ENCODE measurements around the gene DENND4C.
"Not testable (repeated sequence)": the region's sequence is repeated elsewhere in the genome, so short reads cannot be mapped to it uniquely, and the experiment has no call there.

The DENND4C gene

GRCh38 chr9:19378164-19378563 lies 147.7 kb downstream of the DENND4C start:
- DNase-seq = no peak

- no peak for DNase-seq
Measured at GRCh38 chr9:19378647-19379046, 148.2 kb downstream of the DENND4C start.

DNA sequence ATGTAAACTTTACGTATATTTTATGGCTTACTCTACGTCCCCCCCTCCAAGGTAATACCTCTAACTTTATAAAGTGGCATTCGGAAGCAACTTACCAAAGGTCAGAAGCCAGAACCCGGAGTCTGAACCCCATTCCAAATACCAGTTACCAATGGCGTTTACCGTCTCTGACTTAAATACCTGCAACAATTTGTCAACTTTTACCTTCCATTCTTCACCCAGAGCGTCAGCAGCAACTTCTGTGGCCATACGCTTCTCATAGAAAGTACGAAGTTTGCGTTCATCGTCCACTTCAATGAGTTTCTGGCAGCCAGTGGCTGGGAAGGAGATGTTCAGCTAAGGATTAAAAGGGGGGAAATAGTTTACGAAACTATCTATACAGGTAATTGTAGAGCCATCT lies 148.8 kb downstream of the DENND4C start:
- no peak for DNase-seq

- DNase-seq = no peak
Measured at GRCh38 chr9:19379697-19380046, 149.2 kb downstream of the DENND4C start.

DNA sequence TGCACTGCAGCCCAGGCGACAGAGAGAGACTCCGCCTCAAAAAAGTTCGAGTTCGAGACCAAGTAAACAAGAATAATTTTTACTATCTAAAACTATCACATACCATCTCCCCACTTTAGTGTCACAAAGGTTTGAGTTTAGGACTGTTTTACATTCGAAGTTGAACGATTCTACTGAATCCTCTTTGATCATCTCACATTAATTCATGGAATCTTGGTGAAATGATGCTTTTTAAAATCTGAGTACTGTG lies 150.3 kb downstream of the DENND4C start:
- DNase-seq = no peak

DNA sequence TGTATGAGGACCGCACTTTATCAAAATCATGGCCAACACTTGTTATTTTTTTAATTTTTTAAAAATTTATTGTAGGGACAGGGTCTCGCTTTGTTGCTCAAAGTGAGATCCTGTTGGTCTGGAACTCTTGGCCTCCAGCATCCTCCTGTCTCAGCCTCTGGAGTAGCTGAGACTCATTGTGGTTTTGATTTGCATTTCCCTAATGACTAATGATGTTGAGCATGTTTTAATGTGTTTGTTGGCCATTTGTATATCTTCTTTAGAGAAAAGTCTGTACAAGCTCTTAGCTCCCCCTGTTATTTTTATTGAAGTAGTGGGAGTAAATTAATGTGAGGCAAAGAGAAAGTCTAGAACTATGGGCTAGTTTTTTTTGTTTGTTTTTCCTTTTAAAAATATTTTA lies 151.2 kb downstream of the DENND4C start:
- DNase-seq = no peak

GRCh38 chr9:19385212-19385611 lies 154.7 kb downstream of the DENND4C start:
- not testable (repeated sequence) for DNase-seq

DNA sequence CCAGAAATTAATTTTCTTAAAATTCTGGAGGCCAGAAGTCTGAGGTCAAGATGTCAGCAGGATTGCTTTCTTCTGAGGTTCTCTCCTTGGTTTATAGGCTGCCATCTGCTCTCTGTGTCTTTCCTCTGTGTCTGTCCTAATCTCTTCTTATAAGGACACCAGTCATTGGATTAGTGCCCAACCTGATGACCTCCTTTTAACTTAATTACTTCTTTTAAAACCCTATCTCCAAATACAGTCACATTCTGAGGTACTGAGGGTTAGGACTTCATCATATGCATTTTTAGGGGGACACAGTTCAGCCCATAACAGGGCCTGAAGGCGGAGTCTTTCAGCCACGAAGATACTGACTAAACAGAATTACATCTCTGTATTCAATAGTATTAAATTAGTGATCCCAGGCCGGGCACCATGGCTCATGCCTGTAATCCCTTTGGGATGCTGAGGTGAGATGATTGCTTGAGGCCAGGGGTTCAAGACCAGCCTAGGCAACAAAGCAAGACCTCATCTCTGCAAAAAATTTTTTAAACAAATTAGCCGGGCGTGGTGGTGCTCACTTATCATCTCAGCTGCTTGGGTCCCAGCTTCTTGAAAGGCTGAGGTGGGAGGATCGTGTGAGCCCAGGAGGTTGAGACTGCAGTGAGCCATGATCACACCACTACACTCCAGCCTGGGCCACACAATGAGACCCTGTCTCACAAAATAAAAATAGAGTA lies 155.5 kb downstream of the DENND4C start:
- no peak for DNase-seq

DNA sequence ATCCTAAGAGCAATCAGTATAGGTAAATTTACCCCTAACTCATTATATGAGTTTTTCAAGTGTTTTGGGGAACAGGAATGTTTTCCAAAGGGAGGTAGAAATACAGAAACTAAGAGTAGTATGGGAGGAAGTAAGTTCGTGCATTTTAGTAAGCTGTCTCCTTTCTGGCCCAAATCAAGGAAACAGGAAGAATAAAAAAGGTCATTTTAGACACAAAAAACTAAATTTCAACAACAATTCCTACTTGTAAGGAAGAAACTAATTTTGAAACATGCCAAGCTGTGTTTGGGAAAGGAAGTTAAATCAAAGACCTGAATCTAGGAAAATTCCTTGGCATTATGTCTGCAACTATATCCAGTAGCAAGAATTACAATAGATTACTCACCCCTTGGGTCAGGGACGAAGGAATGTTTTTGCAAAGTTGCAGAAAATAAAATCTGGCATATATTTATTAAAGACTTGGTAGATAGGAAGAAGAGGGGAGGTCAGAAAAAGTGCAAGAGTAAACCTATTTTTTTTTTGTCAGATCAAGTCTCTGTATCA lies 156.1 kb downstream of the DENND4C start:
- no peak for DNase-seq

DNA sequence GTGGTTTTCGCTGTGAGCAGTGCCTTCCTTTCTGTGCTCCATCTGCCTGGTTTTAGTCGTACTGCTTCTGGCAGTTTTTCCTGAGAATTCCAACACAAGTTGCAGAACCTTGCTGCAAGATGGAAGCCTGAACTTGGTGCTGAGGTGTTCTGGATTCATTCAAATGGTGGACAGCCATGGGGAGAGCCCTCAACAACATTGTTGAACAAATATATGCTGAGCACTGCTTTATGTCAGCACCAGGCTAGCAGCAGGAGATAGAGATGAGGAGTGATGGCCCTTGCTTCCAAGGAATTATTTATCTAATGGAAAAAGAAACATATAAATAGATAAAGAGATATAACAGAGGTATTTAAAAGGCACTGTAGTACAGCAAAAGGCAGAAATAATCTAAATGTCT lies 156.8 kb downstream of the DENND4C start:
- no peak for DNase-seq

- DNase-seq = not testable (repeated sequence)
Measured at GRCh38 chr9:19389539-19389938, 159.0 kb downstream of the DENND4C start.

DNA sequence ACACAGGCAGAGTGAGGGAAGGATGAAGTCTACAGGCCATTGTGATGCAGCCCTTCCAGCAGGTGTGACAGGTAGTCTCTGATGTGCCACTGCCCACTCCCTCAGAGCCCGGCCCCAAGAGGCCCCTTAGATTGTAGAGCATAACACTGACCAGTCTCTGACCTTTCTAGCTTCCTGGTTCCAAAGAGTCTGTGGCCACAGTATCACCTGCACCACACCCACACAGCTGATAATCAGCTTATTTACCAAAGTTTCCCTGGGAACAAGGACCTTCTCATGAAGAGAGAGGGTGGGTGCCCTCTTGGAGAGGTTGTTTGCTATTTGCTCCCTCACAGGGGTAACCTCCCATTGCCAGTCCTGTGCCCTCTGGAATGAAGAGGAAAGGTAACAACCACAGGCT lies 167.4 kb downstream of the DENND4C start:
- no peak for DNase-seq

DNA sequence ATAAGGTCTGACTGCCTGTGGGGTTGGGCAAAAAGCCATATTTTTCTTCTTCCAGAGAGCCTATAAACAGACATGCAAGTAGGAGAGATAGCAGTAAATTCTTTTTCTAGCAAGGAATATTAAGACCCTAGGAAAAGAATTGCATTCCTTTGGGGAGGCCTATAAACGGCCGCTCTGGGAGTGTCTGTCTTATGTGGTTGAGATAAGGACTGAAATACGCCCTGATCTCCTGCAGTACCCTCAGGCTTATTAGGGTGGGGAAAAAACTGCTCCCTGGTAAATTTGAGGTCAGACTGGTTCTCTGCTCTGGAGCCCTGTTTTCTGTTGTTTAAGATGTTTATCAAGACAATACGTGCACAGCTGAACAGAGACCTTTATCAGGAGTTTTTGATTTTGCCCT lies 172.7 kb downstream of the DENND4C start:
- not testable (repeated sequence) for DNase-seq

DNA sequence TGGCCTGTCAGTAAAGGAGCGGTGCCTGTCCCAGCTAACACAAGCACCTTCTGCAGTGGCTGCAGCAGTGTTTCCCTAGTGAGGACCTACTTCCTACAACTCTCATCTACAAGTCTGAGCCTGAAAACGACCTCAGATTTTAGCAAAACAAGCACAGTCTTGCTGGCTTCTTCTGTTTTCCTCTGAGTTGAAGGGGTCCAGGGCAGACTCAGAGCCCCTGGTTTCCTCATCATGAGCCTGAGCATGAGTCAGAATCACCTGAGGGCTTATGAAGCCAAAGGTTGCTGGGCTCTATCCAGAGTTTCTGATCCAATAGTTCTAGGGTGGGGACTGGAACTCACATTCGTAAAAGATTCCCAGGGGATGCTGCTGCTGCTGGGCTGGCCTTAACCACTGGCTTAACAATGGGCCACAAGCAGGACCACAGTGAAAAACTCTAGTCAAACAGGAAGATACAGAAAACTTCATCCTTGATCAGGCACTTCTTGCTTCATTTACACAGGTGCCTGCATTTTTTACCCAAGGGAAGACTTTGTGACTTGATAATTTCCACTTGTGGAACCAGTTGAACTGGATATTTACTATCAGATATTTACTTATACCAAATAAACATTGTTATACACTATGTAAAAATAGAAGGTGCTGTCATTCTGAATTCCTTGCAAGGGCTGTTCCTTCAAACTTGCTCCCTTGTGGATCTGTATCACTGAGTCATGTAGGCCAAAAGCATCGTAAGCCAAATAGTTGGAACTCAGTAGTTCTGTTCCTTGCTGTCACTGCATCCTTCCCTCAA lies 174.0 kb downstream of the DENND4C start:
- no peak for DNase-seq

- DNase-seq = no peak
Measured at GRCh38 chr9:19405771-19406170, 175.3 kb downstream of the DENND4C start.

- DNase-seq = peak; percentile 8
Measured at GRCh38 chr9:19408316-19408692, 177.8 kb downstream of the DENND4C start.

- peak; percentile 91 for DNase-seq
Measured at GRCh38 chr9:19408693-19409400, 178.4 kb downstream of the DENND4C start, which contains the start of gene ACER2. ACER2 (plus strand) TSS chr9:19409009; CDS start chr9:19409085, 76 bp downstream.

DNA sequence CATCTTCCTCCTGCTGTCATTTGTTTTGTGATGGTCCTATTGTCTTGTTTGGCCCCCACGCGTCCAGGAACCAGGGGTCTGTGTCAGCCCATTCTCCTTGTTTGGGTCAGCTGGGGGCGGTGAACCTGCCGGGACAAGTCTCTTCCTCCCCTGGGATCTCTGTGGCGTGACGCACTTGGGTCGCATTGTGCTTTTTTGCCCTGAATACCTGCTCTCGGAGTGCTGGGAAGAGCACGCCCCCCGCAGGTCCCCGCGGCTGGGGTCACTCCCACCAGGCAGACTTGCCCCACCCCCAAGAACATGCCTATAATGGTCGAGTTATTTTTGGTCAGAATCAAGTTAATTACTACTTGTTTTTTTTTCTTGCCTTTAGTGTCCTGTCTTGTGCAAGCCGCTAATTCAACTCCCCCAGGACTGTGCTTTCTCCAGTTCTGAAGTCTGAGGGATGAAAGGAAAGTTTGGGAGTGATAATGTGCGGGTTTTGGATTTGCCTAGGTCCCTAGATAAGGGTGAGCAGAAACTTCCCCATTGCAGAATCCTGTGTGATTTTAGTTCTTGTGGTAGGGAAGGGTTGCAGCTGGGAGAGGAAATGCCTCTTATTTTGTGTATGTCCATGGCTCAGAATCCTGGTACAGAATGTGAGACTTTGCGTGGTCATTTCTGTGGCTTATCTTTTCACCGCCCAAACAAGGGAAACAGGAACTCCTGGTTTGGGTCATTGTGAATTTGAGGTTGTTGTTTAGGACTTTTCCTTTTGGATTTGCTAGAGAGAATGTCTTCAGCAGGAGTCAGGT lies 179.1 kb downstream of the DENND4C start:
- no peak for DNase-seq

GRCh38 chr9:19410195-19410503 lies 179.7 kb downstream of the DENND4C start:
- no peak for DNase-seq

GRCh38 chr9:19410594-19410993 lies 180.1 kb downstream of the DENND4C start:
- no peak for DNase-seq

GRCh38 chr9:19411316-19411715 lies 180.8 kb downstream of the DENND4C start:
- no peak for DNase-seq

DNA sequence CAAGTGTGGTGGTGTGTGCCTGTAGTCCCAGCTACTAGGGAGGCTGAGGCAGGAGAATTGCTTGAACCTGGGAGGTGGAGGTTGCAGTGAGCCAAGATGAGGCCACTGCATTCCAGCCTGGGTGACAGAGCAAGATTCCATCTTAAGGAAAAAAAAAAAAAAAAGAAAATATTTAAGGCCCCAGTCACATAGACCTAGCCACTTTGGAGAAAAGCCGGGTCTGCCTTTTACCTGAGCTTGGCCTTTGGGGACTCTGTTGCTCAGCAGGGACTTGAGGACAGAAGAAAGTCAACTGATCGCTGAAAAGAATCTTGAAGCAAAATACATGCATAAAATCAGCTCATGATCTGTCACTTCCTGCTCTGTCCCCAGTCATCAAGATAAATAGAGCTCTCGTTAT lies 183.0 kb downstream of the DENND4C start:
- not testable (repeated sequence) for DNase-seq

- no peak for DNase-seq
Measured at GRCh38 chr9:19416143-19416542, 185.7 kb downstream of the DENND4C start.

All from DMS153 (cell line).